GM15510 (cell line): ENCODE results near the gene MYLK2.

Experiments
- POLR2A ChIP-seq: IDR thresholded peaks from 3 replicates; pipeline ENCODE4 v1.6.1; 2011; ENCODE audit warnings: borderline replicate concordance; ENCODE audit not compliant: insufficient read length; ENCODE audit errors: extremely low read depth

The MYLK2 gene

DNA sequence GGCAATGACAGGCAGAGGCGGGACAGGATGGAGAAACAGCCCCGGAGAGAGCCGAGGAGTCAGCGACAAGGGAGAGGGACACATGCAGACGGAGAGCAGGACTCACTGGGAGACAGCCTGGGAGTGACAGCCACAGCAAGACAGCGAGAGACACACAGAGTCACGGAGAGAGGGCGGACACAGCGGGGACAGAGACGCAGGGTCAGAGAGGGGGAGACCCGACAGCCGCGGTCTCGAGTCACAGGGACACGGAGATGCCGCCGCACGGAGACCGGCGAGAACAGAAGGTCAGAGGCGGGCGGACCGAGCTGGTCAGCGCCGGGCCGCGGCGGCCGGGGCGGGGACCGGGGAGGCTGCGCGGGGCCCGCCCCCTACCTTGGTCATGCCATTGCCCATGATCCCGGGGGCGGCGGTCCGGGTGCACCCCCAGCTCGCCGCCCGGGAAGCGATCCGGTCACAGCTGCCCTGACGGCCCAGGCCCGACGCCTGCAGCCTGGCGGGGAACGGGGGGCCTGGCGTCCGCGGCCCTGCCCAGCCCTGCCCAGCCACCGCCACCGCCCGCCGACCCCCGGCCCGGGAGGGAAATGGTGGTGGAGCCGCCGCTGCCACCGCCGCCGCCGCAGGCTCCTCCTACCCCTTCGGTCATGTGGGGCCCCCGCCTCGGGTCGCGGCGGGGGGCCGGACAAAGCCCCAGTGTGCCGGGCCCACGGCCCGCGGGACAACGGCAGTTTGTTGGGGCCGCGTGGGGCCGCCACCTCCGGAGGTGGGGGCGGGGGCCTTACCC lies 51.0 kb downstream of the MYLK2 start, which contains the start of the genes DUSP15 and TTLL9:
Gene DUSP15, minus strand, starts transcription at position 586 of the 784 bp plus-strand sequence. Its CDS starts 190 bp downstream, at position 396.
Gene TTLL9, plus strand, starts transcription at position 693 of the 784 bp plus-strand sequence. CDS start 493 bp downstream, outside the sequence.
- no peak for TF ChIP-seq POLR2A

DNA sequence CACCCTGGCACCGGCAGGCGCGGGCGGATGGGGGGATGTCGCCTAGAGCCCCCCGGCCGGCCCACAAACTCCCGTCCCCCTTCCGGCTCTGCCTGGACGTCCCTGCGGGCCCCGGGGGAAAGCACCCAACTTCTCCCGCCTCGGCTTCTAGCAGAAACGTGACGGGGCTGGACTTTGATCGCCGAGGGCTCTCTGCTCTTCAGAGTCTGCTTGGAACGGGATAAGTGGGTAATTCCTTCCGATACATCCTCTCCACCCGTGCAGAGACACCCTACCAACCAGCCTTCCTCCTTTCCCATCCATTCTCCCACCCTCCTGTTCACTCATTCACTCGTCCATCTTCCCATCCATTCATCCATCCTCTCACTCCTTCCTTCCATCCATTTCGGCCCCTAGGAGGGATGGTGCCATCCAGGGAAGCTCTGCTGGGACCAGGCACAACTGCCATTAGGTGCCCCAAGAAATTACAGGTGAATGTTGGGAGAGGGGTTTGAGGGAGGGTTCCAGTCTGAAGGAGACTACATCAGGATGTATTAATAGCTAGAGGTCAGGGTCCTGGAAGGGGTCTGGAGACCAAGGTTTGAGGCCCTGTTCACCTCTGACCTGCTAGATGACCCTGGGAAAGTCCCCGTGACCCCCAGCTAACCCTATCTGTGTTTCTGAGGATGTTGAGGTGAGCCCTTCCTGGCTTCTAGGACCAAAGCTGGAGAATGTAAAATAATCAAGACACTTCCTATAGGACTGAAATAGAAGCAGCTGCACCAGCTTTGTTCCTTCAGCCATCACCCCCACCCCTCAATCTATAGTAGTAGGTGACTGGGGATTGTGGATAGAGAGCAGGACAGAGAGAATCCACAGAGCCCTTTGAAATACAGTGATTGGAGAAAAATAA lies 51.8 kb downstream of the MYLK2 start:
- no peak for TF ChIP-seq POLR2A

GRCh38 chr20:31871618-31871954 lies 52.4 kb downstream of the MYLK2 start:
- no peak for TF ChIP-seq POLR2A

- no peak for TF ChIP-seq POLR2A
These were observed 53.2 kb downstream of the MYLK2 start for GRCh38 chr20:31872406-31872805.

- no peak for TF ChIP-seq POLR2A
These were observed 56.5 kb downstream of the MYLK2 start for GRCh38 chr20:31875671-31876070.

- TF ChIP-seq POLR2A: no peak
These were observed 58.5 kb downstream of the MYLK2 start for GRCh38 chr20:31877684-31878083.

- TF ChIP-seq POLR2A: peak; percentile 26
These were observed 60.2 kb downstream of the MYLK2 start for GRCh38 chr20:31879143-31879987.

DNA sequence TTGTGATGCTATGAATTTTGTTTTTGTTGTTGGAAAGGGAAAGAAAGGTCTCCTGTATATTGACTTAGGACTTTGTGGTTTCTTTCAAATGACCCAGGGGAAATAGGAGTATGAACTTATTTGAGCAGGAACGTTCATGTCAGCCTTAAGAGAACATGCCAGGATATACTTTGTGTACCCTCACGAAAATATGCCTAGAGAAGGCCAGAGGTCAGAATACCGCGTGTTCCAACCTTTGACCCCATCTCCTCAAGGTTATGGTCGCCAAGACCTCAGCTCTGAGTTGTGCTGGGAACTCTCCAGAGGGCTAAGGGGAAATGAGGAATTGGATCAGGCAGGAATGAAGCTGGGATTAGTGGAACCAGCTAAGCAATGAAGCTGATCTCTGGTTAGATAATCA lies 62.8 kb downstream of the MYLK2 start:
- no peak for TF ChIP-seq POLR2A

DNA sequence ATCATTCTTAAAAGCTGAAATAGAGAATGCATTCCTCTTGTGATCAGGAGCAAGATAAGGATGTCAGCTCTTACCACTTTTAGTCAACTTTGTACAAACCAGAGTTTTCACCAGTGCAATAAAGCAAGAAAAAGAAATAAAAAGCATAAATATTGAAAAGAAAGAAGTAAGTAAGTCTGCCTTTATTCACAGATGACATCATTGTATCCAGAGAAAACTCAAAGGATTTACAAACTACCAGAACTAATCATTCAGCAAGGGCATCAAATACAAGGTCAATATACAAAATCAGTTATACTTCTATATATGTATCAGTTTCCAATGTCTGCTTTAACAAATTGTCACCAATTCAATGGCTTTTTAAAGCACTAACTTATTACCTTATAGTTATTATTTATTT lies 64.7 kb downstream of the MYLK2 start:
- TF ChIP-seq POLR2A: no peak
